ENCODE measurements around the gene SPRED2.

SPRED2 gene

GRCh38 chr2:65416321-65416720, 16.1 kb downstream of the SPRED2 start:
- Mint-ChIP-seq H3K4me1 (peaks cover 57% of the 10 kb centered on the region), H3K27ac (no peak overlapping the region), H3K9me3 (no peaks in the 10 kb centered on the region), H3K4me3 (no peak overlapping the region), H3K27me3 (ENCODE audit: low read depth) (no peaks in the 10 kb centered on the region), H3K36me3 (ENCODE audit: low read depth) (peaks cover 3% of the 10 kb centered on the region)
- TF ChIP-seq CTCF (IDR thresholded peaks at IDR 0.05; ENCODE audit: unreplicated experiment in 3 of 3), result no peak

GRCh38 chr2:65415091-65415490, 17.3 kb downstream of the SPRED2 start:
- no peaks in the 10 kb centered on the region for H3K27me3 Mint-ChIP-seq (ENCODE audit: low read depth)
- no peak for TF ChIP-seq CTCF (IDR thresholded peaks at IDR 0.05; ENCODE audit: unreplicated experiment in 3 of 3)
- no peaks in the 10 kb centered on the region for H3K9me3 Mint-ChIP-seq
- no peak overlapping the region for H3K27ac Mint-ChIP-seq
- H3K4me3 Mint-ChIP-seq, result no peak overlapping the region
- peaks cover 3% of the 10 kb centered on the region for H3K36me3 Mint-ChIP-seq (ENCODE audit: low read depth)
- peaks cover 51% of the 10 kb centered on the region for H3K4me1 Mint-ChIP-seq

GRCh38 chr2:65413610-65414009, 18.8 kb downstream of the SPRED2 start:
- Mint-ChIP-seq H3K27ac (no peak overlapping the region), H3K4me1 (peaks cover 44% of the 10 kb centered on the region), H3K27me3 (ENCODE audit: low read depth) (no peaks in the 10 kb centered on the region), H3K36me3 (ENCODE audit: low read depth) (peaks cover 3% of the 10 kb centered on the region), H3K9me3 (no peaks in the 10 kb centered on the region), H3K4me3 (no peak overlapping the region)
- TF ChIP-seq CTCF (IDR thresholded peaks at IDR 0.05; ENCODE audit: unreplicated experiment in 3 of 3), result no peak

DNA sequence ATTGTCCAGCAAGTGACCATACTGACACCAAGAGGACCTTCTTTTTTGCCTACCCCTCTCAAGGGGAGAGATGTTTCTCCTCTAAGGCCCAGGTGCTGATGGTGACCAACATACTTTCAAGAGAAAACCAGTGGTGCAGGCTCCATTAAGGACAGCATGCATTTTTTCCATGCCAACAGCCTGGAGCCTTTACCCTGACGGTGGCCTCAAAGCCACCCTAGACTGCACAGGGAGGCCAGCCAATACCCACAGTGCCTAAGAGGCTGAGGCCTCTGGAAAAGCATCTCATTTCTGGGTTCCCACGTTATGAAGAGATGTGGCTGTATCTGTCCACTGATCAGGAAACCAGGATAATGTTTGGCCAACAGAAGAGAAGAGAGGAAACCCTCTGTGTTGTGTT, 19.3 kb downstream of the SPRED2 start:
- H3K27ac Mint-ChIP-seq, result no peak overlapping the region
- no peaks in the 10 kb centered on the region for H3K36me3 Mint-ChIP-seq (ENCODE audit: low read depth)
- no peak for TF ChIP-seq CTCF (IDR thresholded peaks at IDR 0.05; ENCODE audit: unreplicated experiment in 3 of 3)
- H3K4me3 Mint-ChIP-seq, result no peak overlapping the region
- H3K4me1 Mint-ChIP-seq, result peaks cover 42% of the 10 kb centered on the region
- H3K27me3 Mint-ChIP-seq (ENCODE audit: low read depth), result no peaks in the 10 kb centered on the region
- H3K9me3 Mint-ChIP-seq, result no peaks in the 10 kb centered on the region

DNA sequence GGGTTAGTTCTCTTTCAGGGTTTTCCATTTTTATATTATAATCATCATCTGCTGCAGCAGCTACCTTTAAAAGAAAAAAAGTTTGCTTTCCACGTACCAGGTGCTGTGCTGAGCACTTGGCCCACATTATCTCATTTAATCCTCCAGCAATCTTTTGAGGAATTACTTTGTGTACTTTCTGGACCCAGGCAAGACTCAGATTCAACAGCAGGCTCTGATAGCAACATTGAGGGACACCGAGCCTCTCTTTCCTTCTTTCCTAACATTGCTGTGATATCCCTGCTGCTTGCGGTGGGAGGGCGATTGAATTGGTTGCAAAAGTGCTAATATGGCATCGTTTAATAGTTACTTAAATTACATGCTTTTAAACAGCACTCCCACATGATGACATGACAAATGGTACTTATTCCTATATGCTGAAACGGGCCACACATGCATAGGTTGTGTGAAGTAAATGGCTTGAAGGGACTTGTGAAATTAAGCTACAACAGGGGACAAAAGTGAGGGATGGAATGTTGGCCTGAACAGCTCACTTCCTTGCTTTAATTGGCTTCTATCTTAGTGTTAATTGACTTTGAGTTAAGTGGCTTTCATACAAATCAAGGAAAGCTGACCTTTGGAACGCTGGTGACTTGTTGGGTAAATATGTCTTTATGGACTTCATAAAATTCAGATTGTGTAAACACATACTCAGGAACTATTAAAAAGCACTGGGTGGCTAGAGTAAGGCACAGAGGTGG, 21.2 kb downstream of the SPRED2 start:
- H3K9me3 Mint-ChIP-seq, result no peaks in the 10 kb centered on the region
- H3K27me3 Mint-ChIP-seq (ENCODE audit: low read depth), result no peaks in the 10 kb centered on the region
- peaks cover 43% of the 10 kb centered on the region for H3K4me1 Mint-ChIP-seq
- TF ChIP-seq CTCF (IDR thresholded peaks at IDR 0.05; ENCODE audit: unreplicated experiment in 3 of 3), result no peak
- H3K4me3 Mint-ChIP-seq, result no peak overlapping the region
- H3K36me3 Mint-ChIP-seq (ENCODE audit: low read depth), result no peaks in the 10 kb centered on the region
- H3K27ac Mint-ChIP-seq, result no peak overlapping the region

GRCh38 chr2:65409045-65409444, 23.4 kb downstream of the SPRED2 start:
- TF ChIP-seq CTCF (IDR thresholded peaks at IDR 0.05; ENCODE audit: unreplicated experiment in 3 of 3), result no peak
- Mint-ChIP-seq H3K36me3 (ENCODE audit: low read depth) (no peaks in the 10 kb centered on the region), H3K4me1 (peaks cover 49% of the 10 kb centered on the region), H3K27me3 (ENCODE audit: low read depth) (no peaks in the 10 kb centered on the region), H3K27ac (no peak overlapping the region), H3K4me3 (no peak overlapping the region), H3K9me3 (no peaks in the 10 kb centered on the region)
